ENCODE data around the gene STRN3.

DNA sequence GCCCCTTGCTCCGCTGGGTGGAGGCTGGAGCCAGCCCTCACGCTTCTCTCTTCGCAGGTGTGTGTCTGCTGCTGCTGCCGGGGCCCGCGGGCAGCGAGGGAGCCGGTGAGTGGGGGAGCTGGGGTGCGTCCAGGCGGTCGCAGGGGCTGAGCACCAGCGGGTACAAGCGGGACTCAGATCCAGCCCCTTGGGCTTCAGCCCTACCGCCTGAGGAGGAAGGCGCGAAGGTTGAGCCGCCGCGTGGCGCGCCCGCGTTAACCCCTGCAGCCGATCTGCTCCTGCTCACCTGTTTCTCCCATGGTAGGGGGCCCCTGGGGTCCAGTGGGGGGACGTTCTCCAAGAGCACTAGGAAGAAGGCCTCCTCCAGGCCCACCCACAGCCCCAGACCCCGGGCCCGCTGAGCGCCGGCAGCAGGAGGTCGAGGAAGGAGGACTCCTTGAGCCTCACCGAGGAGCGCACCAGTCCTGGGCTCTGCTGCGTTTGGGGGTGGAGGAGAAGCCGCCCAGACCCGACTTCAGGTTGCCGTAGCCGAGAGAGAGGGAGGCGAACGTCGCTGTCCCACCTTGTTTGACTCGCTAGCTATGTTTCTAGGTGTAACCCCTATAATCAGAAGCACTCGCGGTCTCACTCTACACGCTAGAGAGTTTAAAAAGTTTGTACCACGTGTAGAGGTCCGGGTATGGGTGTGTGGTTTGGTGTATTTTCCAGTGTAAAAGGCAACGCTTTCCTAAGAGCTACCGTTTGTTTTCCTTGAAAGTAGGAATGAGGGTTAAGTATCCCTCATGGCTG is 151.0 kb downstream of the STRN3 start:
- TF ChIP-seq, protein P1, sequence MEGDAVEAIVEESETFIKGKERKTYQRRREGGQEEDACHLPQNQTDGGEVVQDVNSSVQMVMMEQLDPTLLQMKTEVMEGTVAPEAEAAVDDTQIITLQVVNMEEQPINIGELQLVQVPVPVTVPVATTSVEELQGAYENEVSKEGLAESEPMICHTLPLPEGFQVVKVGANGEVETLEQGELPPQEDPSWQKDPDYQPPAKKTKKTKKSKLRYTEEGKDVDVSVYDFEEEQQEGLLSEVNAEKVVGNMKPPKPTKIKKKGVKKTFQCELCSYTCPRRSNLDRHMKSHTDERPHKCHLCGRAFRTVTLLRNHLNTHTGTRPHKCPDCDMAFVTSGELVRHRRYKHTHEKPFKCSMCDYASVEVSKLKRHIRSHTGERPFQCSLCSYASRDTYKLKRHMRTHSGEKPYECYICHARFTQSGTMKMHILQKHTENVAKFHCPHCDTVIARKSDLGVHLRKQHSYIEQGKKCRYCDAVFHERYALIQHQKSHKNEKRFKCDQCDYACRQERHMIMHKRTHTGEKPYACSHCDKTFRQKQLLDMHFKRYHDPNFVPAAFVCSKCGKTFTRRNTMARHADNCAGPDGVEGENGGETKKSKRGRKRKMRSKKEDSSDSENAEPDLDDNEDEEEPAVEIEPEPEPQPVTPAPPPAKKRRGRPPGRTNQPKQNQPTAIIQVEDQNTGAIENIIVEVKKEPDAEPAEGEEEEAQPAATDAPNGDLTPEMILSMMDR (conservative IDR thresholded peaks at IDR 0.05; ENCODE audit: low read length), result no peak
- TF ChIP-seq EZH2phosphoT487 (IDR thresholded peaks at IDR 0.05; ENCODE audit: borderline replicate concordance, low read depth, low read length), result no peak

All from OCI-LY7 (cell line).